Left ventricle myocardium inferior (tissue), 1 donor: ENCODE results near the gene FARP1. TPM values are rescaled to one million over a fixed set of nuclear protein-coding genes. Genes with fewer than 3 reads are reported as not detected.
A peak's percentile ranks its signal among the peaks of the same experiment; 100 is the strongest.

ENCODE experiments used
- DNase-seq: peaks from one replicate; pipeline ENCODE4 v3.0.0-alpha.2; 2020
- H3K27ac ChIP-seq: fragments of 200-600 bp; replicated peaks from 2 replicates; pipeline ENCODE4 v1.8.0; 2021
- H3K27me3 ChIP-seq: fragments of 200-600 bp; 2 replicates; pipeline ENCODE4 v1.8.0; 2021; ENCODE audit warnings: low read depth
- H3K36me3 ChIP-seq: fragments of 200-600 bp; 2 replicates; pipeline ENCODE4 v1.8.0; 2021
- H3K4me1 ChIP-seq: fragments of 200-600 bp; 2 replicates; pipeline ENCODE4 v1.8.0; 2021
- H3K4me3 ChIP-seq: fragments of 200-600 bp; 2 replicates; pipeline ENCODE4 v1.8.0; 2021; ENCODE audit warnings: mild to moderate bottlenecking, moderate library complexity
- H3K9me3 ChIP-seq: fragments of 200-600 bp; replicated peaks from 2 replicates; pipeline ENCODE4 v1.8.0; 2021
- CTCF ChIP-seq: fragments of 200-600 bp; IDR thresholded peaks from 2 replicates; pipeline ENCODE4 v1.8.0; 2021; ENCODE audit warnings: antibody characterized with exemption, mild to moderate bottlenecking, borderline replicate concordance
- intact Hi-C: fragments of 100-400 bp; cut with micrococcal nuclease; formaldehyde crosslinking; loops from one replicate; pipeline ENCODE4 v1.11.0; 2022
- total RNA-seq: library from RNA; stranded (reverse); fragmentation: NEBNext Ultra II Directional; extraction: Animal tissue kit (Norgen Biotek cat#: 25700); gene quantifications from one replicate; pipeline ENCODE4 v1.2.1, GENCODE V29; 2021
- donor health status: DM: no; HTN: yes; CAD: no; lungs with severe emphysema.

The FARP1 gene
- total RNA-seq, 1 donor from 2014 or later: 17.6 TPM

GRCh38 chr13:98156259-98156658 is 13.4 kb downstream of the FARP1 start:
- H3K36me3 ChIP-seq: no peaks in the 10 kb centered on the region
- no peaks in the 10 kb centered on the region for H3K27me3 ChIP-seq
- no peak for TF ChIP-seq CTCF
- intact Hi-C loops: no loop called here
- H3K4me3 ChIP-seq: no peak overlapping the region
- no peak for DNase-seq
- no peaks in the 10 kb centered on the region for H3K9me3 ChIP-seq
- H3K27ac ChIP-seq: no peak overlapping the region
- H3K4me1 ChIP-seq: peaks cover 7% of the 10 kb centered on the region

GRCh38 chr13:98157188-98157587 is 14.3 kb downstream of the FARP1 start:
- H3K36me3 ChIP-seq: no peaks in the 10 kb centered on the region
- TF ChIP-seq CTCF: no peak
- H3K27ac ChIP-seq: no peak overlapping the region
- H3K4me1 ChIP-seq: peaks cover 7% of the 10 kb centered on the region
- no peak overlapping the region for H3K4me3 ChIP-seq
- no peaks in the 10 kb centered on the region for H3K9me3 ChIP-seq
- no peaks in the 10 kb centered on the region for H3K27me3 ChIP-seq
- DNase-seq: no peak
- intact Hi-C loops: no loop called here

GRCh38 chr13:98157609-98158008 is 14.7 kb downstream of the FARP1 start:
- Histone ChIP-seq H3K27ac (no peak overlapping the region), H3K9me3 (no peaks in the 10 kb centered on the region), H3K4me1 (peaks cover 7% of the 10 kb centered on the region), H3K4me3 (no peak overlapping the region), H3K36me3 (no peaks in the 10 kb centered on the region), H3K27me3 (no peaks in the 10 kb centered on the region)
- intact Hi-C loops: no loop called here
- DNase-seq: no peak
- no peak for TF ChIP-seq CTCF

- DNase-seq: peak; percentile 24
- peaks cover 7% of the 10 kb centered on the region for H3K4me1 ChIP-seq
- H3K4me3 ChIP-seq: no peak overlapping the region
- no peak for TF ChIP-seq CTCF
- H3K9me3 ChIP-seq: no peaks in the 10 kb centered on the region
- H3K27ac ChIP-seq: no peak overlapping the region
- no peaks in the 10 kb centered on the region for H3K27me3 ChIP-seq
- H3K36me3 ChIP-seq: no peaks in the 10 kb centered on the region
- intact Hi-C loops: no loop called here
These were observed 15.4 kb downstream of the FARP1 start for GRCh38 chr13:98158172-98158899.

- no peaks in the 10 kb centered on the region for H3K9me3 ChIP-seq
- H3K36me3 ChIP-seq: no peaks in the 10 kb centered on the region
- intact Hi-C loops: no loop called here
- no peak for TF ChIP-seq CTCF
- H3K27ac ChIP-seq: no peak overlapping the region
- no peak for DNase-seq
- H3K4me1 ChIP-seq: peaks cover 2% of the 10 kb centered on the region
- no peaks in the 10 kb centered on the region for H3K27me3 ChIP-seq
- no peak overlapping the region for H3K4me3 ChIP-seq
These were observed 20.0 kb downstream of the FARP1 start for GRCh38 chr13:98162935-98163334.
